ENCODE data around the gene VSTM4. TPM values are rescaled to one million over a fixed set of nuclear protein-coding genes. Genes with fewer than 3 reads are reported as not detected.

The VSTM4 gene
- total RNA-seq, 3 donors from 2014 or later, result 8.5 to 17.3 (median 9.5) TPM

DNA sequence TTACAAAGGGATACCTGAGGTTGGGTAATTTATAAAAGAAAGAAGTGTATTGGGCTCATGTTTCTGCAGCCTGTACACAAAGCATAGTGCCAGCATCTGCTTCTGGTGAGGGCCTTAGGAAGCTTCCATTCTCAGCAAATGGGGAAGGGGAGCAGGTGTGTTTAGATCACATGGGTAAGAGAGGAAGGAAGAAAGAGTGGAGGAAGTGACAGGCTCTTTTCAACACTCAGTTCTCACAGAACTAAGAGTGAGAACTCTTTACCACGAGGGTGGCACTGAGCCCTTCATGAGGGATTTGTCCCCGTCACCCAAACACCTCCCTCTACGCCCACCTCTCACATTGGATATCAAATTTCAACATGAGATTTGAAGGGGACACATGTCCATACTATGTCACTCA, 19.0 kb upstream of the VSTM4 start:
- no peak overlapping the region for H3K4me3 ChIP-seq
- H3K27ac ChIP-seq, result no peak overlapping the region
- H3K4me1 ChIP-seq, result no peaks in the 10 kb centered on the region
- DNase-seq (ENCODE audit: low spot score in 2 of 2), result no peak
- H3K9me3 ChIP-seq, result no peaks in the 10 kb centered on the region
- no peak for TF ChIP-seq POLR2A (IDR thresholded peaks at IDR 0.05)
- TF ChIP-seq, protein P1, sequence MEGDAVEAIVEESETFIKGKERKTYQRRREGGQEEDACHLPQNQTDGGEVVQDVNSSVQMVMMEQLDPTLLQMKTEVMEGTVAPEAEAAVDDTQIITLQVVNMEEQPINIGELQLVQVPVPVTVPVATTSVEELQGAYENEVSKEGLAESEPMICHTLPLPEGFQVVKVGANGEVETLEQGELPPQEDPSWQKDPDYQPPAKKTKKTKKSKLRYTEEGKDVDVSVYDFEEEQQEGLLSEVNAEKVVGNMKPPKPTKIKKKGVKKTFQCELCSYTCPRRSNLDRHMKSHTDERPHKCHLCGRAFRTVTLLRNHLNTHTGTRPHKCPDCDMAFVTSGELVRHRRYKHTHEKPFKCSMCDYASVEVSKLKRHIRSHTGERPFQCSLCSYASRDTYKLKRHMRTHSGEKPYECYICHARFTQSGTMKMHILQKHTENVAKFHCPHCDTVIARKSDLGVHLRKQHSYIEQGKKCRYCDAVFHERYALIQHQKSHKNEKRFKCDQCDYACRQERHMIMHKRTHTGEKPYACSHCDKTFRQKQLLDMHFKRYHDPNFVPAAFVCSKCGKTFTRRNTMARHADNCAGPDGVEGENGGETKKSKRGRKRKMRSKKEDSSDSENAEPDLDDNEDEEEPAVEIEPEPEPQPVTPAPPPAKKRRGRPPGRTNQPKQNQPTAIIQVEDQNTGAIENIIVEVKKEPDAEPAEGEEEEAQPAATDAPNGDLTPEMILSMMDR (IDR thresholded peaks at IDR 0.05), result no peak
- no peak for TF ChIP-seq POLR2AphosphoS5 (IDR thresholded peaks at IDR 0.05)
- intact Hi-C loops (cut with DNase I; ENCODE audit: low total_unique reads), result no loop called here
- no peaks in the 10 kb centered on the region for H3K36me3 ChIP-seq
- H3K27me3 ChIP-seq, result no peaks in the 10 kb centered on the region

DNA sequence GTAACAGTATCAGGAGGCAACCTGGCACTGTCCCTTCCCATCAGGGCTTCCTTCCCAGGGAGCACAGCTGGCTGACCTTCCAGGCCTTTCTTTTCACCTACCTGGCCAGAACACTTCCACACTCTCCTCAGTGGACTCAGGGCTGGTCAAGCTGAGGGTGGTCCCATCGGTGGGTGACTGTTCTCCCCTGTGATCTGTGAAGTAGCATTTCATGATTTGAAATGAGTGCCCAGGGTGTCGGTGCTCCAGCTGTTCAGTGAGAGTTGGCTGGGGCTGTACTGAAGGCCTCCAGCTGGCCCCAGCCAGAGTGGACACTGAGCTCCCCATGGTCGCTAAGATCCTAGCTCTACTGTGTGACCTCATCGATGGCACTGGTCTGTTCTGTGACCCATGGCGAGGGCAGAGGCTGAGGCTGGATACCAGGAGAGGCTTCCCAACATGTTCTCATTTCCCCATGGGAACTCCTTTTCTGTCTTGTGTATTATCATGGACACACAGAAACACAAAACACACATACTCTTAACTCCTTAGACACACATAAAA, 18.5 kb upstream of the VSTM4 start, which contains the start of gene FAM170B:
Gene FAM170B, minus strand, starts transcription at position 316 of the 543 bp plus-strand sequence. Its CDS starts 103 bp downstream, at position 213.
- Histone ChIP-seq H3K9me3 (no peaks in the 10 kb centered on the region), H3K4me3 (no peak within 1 kb of the TSS), H3K27ac (no peak within 1 kb of the TSS), H3K27me3 (no peaks in the 10 kb centered on the region), H3K36me3 (no peaks in the 10 kb centered on the region), H3K4me1 (no peaks in the 10 kb centered on the region)
- TF ChIP-seq POLR2AphosphoS5 (IDR thresholded peaks at IDR 0.05), result no peak
- TF ChIP-seq, protein P1 (IDR thresholded peaks at IDR 0.05), result no peak
- no peak for TF ChIP-seq POLR2A (IDR thresholded peaks at IDR 0.05)
- no peak for DNase-seq (ENCODE audit: low spot score in 2 of 2)
- intact Hi-C loops (cut with DNase I; ENCODE audit: low total_unique reads), result no loop called here

DNA sequence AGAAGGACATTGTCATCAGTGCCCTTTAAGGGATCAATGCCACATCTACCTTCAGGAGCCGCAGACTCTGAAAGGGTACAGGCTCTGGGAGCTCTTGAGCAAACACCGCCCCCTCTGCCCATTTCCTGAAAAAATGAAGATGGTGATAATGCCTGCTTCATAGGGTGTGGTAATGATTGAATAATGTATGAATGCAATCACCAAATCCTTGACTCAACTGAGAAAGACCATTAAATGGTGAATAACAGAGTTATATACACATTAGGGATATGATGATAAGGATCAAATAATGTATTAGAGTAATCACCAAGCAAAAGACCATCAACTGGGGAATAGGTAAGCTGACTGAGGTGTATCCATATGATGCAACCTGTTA, 17.0 kb upstream of the VSTM4 start:
- Histone ChIP-seq H3K4me1 (no peaks in the 10 kb centered on the region), H3K4me3 (no peak overlapping the region), H3K27ac (no peak overlapping the region), H3K9me3 (no peaks in the 10 kb centered on the region), H3K27me3 (no peaks in the 10 kb centered on the region), H3K36me3 (no peaks in the 10 kb centered on the region)
- TF ChIP-seq, protein P1 (IDR thresholded peaks at IDR 0.05), result no peak
- TF ChIP-seq POLR2A (IDR thresholded peaks at IDR 0.05) (no peak), POLR2AphosphoS5 (IDR thresholded peaks at IDR 0.05) (no peak)
- DNase-seq (ENCODE audit: low spot score in 2 of 2), result no peak
- intact Hi-C loops (cut with DNase I; ENCODE audit: low total_unique reads), result no loop called here

DNA sequence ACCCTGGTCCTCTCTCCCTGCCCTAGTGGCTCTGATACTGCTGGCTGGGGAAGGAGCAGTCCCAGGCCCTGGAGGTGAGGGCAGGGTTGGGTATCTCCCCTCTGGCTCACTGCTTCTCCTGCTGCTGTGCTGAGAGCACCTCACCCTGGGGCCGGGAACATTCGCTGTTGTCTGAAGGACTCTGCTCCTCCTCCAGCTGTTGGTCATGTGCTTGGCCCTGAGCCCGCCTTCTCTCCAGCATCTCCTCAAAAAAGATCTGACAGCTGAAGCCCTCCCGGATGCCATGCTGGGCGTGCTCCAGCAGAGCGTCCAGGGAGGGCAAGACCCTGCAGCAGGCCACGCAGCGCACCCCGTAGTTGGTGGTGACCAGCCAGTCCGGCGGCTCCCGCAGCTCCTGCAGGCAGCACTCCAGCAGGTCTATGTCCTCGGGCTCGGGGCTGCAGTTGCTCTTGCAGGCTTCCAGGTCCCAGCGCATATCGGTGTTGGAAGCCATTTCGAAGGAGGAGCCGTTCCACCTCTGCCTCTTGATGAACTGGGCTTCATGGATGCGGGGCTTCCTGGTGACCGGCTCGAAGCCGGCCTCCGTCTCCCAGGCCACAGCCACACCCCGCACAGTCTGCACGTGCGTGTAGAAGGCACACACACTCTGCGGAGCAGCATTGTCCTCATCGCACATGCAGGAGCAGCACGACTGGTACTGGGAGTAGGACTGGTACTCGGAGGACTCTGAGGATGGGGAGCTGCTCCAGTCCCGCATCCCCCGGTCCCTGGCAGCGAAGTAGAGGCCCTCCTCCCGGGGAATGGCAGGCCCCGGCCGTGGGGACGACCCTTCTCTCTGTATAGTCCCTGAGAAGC, 16.4 kb upstream of the VSTM4 start:
- H3K27ac ChIP-seq, result no peak overlapping the region
- no peaks in the 10 kb centered on the region for H3K36me3 ChIP-seq
- intact Hi-C loops (cut with DNase I; ENCODE audit: low total_unique reads), result no loop called here
- DNase-seq (ENCODE audit: low spot score in 2 of 2), result no peak
- no peaks in the 10 kb centered on the region for H3K4me1 ChIP-seq
- no peak overlapping the region for H3K4me3 ChIP-seq
- H3K9me3 ChIP-seq, result no peaks in the 10 kb centered on the region
- no peak for TF ChIP-seq POLR2AphosphoS5 (IDR thresholded peaks at IDR 0.05)
- TF ChIP-seq, protein P1 (IDR thresholded peaks at IDR 0.05), result no peak
- no peaks in the 10 kb centered on the region for H3K27me3 ChIP-seq

DNA sequence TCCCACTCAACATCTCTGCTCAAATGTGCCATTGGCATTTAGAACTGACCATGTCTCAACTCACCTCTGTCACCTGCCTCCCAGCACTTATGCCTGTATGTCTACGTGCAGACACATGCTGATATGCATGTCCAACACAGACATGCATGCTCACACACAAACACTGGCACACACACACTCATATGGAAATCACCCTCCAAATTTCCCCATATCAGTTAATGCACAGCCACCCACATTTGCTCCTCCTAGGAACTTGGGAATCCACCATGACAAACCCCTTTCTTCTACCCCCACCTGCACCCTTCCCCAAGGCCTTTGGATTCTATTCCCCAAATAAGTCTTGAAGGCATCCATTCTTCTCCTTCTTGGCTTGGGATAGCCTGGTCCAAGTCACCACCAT, 14.1 kb upstream of the VSTM4 start:
- intact Hi-C loops (cut with DNase I; ENCODE audit: low total_unique reads), result no loop called here
- Histone ChIP-seq H3K9me3 (no peaks in the 10 kb centered on the region), H3K27ac (no peak overlapping the region), H3K4me3 (no peak overlapping the region), H3K27me3 (no peaks in the 10 kb centered on the region), H3K36me3 (no peaks in the 10 kb centered on the region), H3K4me1 (no peaks in the 10 kb centered on the region)
- no peak for TF ChIP-seq POLR2AphosphoS5 (IDR thresholded peaks at IDR 0.05)
- TF ChIP-seq, protein P1 (IDR thresholded peaks at IDR 0.05), result no peak
- no peak for TF ChIP-seq POLR2A (IDR thresholded peaks at IDR 0.05)
- DNase-seq (ENCODE audit: low spot score in 2 of 2), result no peak
